GM20000 (cell line): ENCODE results near the gene FSD1.

ENCODE experiments used
- DNase-seq: peaks from one replicate; pipeline ENCODE4 v3.0.0; 2012; ENCODE audit warnings: low spot score
- CTCF ChIP-seq: IDR thresholded peaks from 2 replicates; pipeline ENCODE4 v1.5.1; 2012; ENCODE audit warnings: mild to moderate bottlenecking, control low read depth; ENCODE audit errors: extremely low read depth, missing control alignments

The FSD1 gene

GRCh38 chr19:4354282-4354681, 49.9 kb downstream of the FSD1 start:
- no peak for DNase-seq

GRCh38 chr19:4354897-4355296, 50.5 kb downstream of the FSD1 start:
- no peak for TF ChIP-seq CTCF
- no peak for DNase-seq

More at GRCh38 chr19:4354282-4354681, 49.9 kb downstream of the FSD1 start:
- no peak for TF ChIP-seq CTCF

- DNase-seq, result no peak
- no peak for TF ChIP-seq CTCF
These were observed 52.8 kb downstream of the FSD1 start for GRCh38 chr19:4357095-4357797.

GRCh38 chr19:4357921-4358326, 53.5 kb downstream of the FSD1 start:
- no peak for DNase-seq
- TF ChIP-seq CTCF, result no peak

- no peak for TF ChIP-seq CTCF
- no peak for DNase-seq
These were observed 54.6 kb downstream of the FSD1 start for GRCh38 chr19:4358709-4359626.

- no peak for TF ChIP-seq CTCF
- DNase-seq, result no peak
These were observed 55.2 kb downstream of the FSD1 start for GRCh38 chr19:4359627-4360000.

- DNase-seq, result no peak
These were observed 55.7 kb downstream of the FSD1 start for GRCh38 chr19:4360081-4360569.

More at GRCh38 chr19:4360081-4360569, 55.7 kb downstream of the FSD1 start:
- no peak for TF ChIP-seq CTCF
